ENCODE measurements around the gene ZNF652. TPM values are rescaled to one million over a fixed set of nuclear protein-coding genes. Genes with fewer than 3 reads are reported as not detected.

The ZNF652 gene
- 16.5 and 16.6 TPM in 2 replicates for total RNA-seq

GRCh38 chr17:49361902-49362722 is at the start of gene ZNF652:
Gene ZNF652 (minus strand): TSS chr17:49362250. CDS start chr17:49317725, 44,525 bp downstream.

Small RNA genes lying within 50 kb of the gene (small RNA-seq; reads per million reads assigned to genes)
- not detected for gene MIR6129 (ENCODE audit: low replicate concordance)

Other genes with a start within 250 kb of the ZNF652 start
- gene B4GALNT2, start 229.5 kb downstream of the ZNF652 start, total RNA-seq: 0.66 and 2.4 TPM in 2 replicates
- gene GNGT2, start 151.7 kb downstream of the ZNF652 start, total RNA-seq: 0.14 and 0.66 TPM in 2 replicates
- gene ABI3, start 151.5 kb downstream of the ZNF652 start, total RNA-seq: 0.66 and 3.6 TPM in 2 replicates
- gene PHOSPHO1, start 131.5 kb downstream of the ZNF652 start, total RNA-seq: 0.66 and 1.3 TPM in 2 replicates
- 92.4 and 139 TPM in 2 replicates for gene PHB1, start 52.6 kb upstream of the ZNF652 start, total RNA-seq
- 0.14 TPM in 1 of 2 replicates, not detected in the other for gene NGFR, start 133.0 kb upstream of the ZNF652 start, total RNA-seq
- gene NXPH3, start 213.6 kb upstream of the ZNF652 start, total RNA-seq: 0.22 and 0.57 TPM in 2 replicates